K562 (cell line): ENCODE measurements around the gene GLB1L3. TPM values are rescaled to one million over a fixed set of nuclear protein-coding genes. Genes with fewer than 3 reads are reported as not detected.

Source experiments
- ATAC-seq: fragments of 200-7000 bp; cut with Tn5 transposase; 3 replicates; pipeline ENCODE4 v1.9.1; 2020; ENCODE audit warnings: moderate library complexity
- BruUV-seq: library from RNA; stranded (reverse); fragments of 400-500 nt; replicated peaks from 2 replicates; lab custom pipeline; 2021; lab: Mats Ljungman, UMichigan
- CTCF ChIA-PET: fragments of 300-600 bp; formaldehyde crosslinking; extraction: SDS; loops from one replicate; lab custom pipeline; 2021; ENCODE audit warnings: low intra/inter-chr PET ratio; lab: Yijun Ruan, JAX
- POLR2A ChIA-PET: fragments of 300-600, 350-650 bp; sonication (Branson Sonifier 250); formaldehyde crosslinking; extraction: SDS; loops from one replicate; lab custom pipeline; 2021; ENCODE audit warnings: antibody characterized with exemption, inconsistent platforms; lab: Yijun Ruan, JAX
- DNase-seq, 4 experiments: peaks; one replicate each; pipeline versions ENCODE4 v3.0.0 to v3.0.0-alpha.2; 2011 to 2018; ENCODE audit warnings: low spot score in 3 of 4, mixed read lengths in 3 of 4; ENCODE audit errors: extremely low read depth in 1 of 4
- FAIRE-seq: peaks from 2 replicates; lab custom pipeline; 2011; peaks lifted over from hg19 to GRCh38; lab: Jason Lieb, UNC
- H2AFZ ChIP-seq: 2 replicates; pipeline ENCODE4 v1.6.0; 2011; ENCODE audit warnings: low read depth, low read length, control low read depth, inconsistent platforms
- H3K27ac ChIP-seq: fragments of 200-600 bp; 3 replicates; pipeline ENCODE4 v1.8.0; 2011; ENCODE audit warnings: low read depth, mild to moderate bottlenecking, control low read depth, inconsistent platforms, low read length, moderate library complexity, mixed read lengths; ENCODE audit errors: extremely low read depth
- H3K27me3 ChIP-seq, 2 experiments: fragments of 300-600 bp in 1 of 2; 2 replicates in 1 of 2; 3 replicates in 1 of 2; pipeline versions ENCODE4 v1.6.0 to v1.8.0; 2011; ENCODE audit warnings: inconsistent platforms in 2 of 2, low read length in 2 of 2, mild to moderate bottlenecking in 1 of 2, mixed read lengths in 1 of 2, moderate library complexity in 1 of 2; ENCODE audit not compliant: control insufficient read depth in 2 of 2, insufficient read depth in 2 of 2
- H3K36me3 ChIP-seq: fragments of 300-600 bp; 3 replicates; pipeline ENCODE4 v1.8.0; 2011; ENCODE audit warnings: mild to moderate bottlenecking, low read length, inconsistent platforms; ENCODE audit not compliant: control insufficient read depth, insufficient read depth
- H3K4me1 ChIP-seq, 2 experiments: fragments of 200-600 bp in 1 of 2; replicated peaks in 1 of 2; 2 replicates in 1 of 2; 3 replicates in 1 of 2; pipeline versions ENCODE4 v1.5.1 to v1.8.0; 2011; ENCODE audit warnings: inconsistent platforms in 2 of 2, low read length in 2 of 2, mild to moderate bottlenecking in 1 of 2, mixed read lengths in 1 of 2, moderate library complexity in 1 of 2; ENCODE audit not compliant: control insufficient read depth in 2 of 2, insufficient read depth in 2 of 2
- H3K4me2 ChIP-seq: 2 replicates; pipeline ENCODE4 v1.6.1; 2011; ENCODE audit warnings: low read length, control low read depth, inconsistent platforms, mixed read lengths; ENCODE audit not compliant: insufficient read depth
- H3K4me3 ChIP-seq: fragments of 200-600 bp; sonication (generic), shearing (Covaris generic); 2 replicates; pipeline ENCODE4 v1.5.1; 2016; ENCODE audit warnings: control low read depth, inconsistent platforms
- H3K79me2 ChIP-seq: fragments of 200-600 bp; 3 replicates; pipeline ENCODE4 v1.8.0; 2011; ENCODE audit warnings: low read length, inconsistent platforms; ENCODE audit not compliant: control insufficient read depth, insufficient read depth
- H3K9ac ChIP-seq, 2 experiments: 2 replicates each; pipeline versions ENCODE4 v1.6.0 to v1.6.1; 2011; ENCODE audit warnings: low read depth in 2 of 2, low read length in 2 of 2, control low read depth in 1 of 2, inconsistent platforms in 1 of 2, mild to moderate bottlenecking in 1 of 2, mixed read lengths in 1 of 2; ENCODE audit not compliant: insufficient read depth in 1 of 2
- H3K9me1 ChIP-seq: one replicate; pipeline ENCODE4 v1.6.0; 2011; ENCODE audit warnings: inconsistent platforms, mild to moderate bottlenecking, low read length, moderate library complexity; ENCODE audit not compliant: control insufficient read depth, insufficient read depth
- H3K9me3 ChIP-seq: replicated peaks from 2 replicates; pipeline ENCODE4 v1.5.1; 2011; ENCODE audit warnings: low read depth, low read length, inconsistent platforms; ENCODE audit not compliant: control insufficient read depth, insufficient read depth
- H4K20me1 ChIP-seq: replicated peaks from 2 replicates; pipeline ENCODE4 v1.6.1; 2011; ENCODE audit warnings: low read length, inconsistent platforms, mixed read lengths; ENCODE audit not compliant: control insufficient read depth, insufficient read depth
- EZH2 ChIP-seq: IDR thresholded peaks from 2 replicates; pipeline ENCODE4 v1.6.1; 2012; ENCODE audit warnings: low read depth, mild to moderate bottlenecking, inconsistent platforms, low read length, borderline replicate concordance
- FOXO4 ChIP-seq: fragments of 450-650 bp; formaldehyde crosslinking; IDR thresholded peaks from 2 replicates; pipeline ENCODE4 v1.4.0; 2020; ENCODE audit warnings: mild to moderate bottlenecking, moderate library complexity
- MAX ChIP-seq: sonication (generic); formaldehyde crosslinking; IDR thresholded peaks from 2 replicates; pipeline ENCODE4 v1.9.0; 2022; ENCODE audit warnings: mild to moderate bottlenecking, missing genetic modification reagents
- MLLT1 ChIP-seq, 2 experiments: fragments of 450-650 bp; IDR thresholded peaks; 2 replicates each; pipeline ENCODE4 v1.6.1; 2016
- MLX ChIP-seq, 2 experiments: fragments of 450-650 bp in 1 of 2; sonication (generic) in 1 of 2; formaldehyde crosslinking; conservative IDR thresholded peaks; 2 replicates each; pipeline versions ENCODE4 v1.4.0 to v1.8.1; 2020 to 2022; ENCODE audit warnings: mild to moderate bottlenecking in 1 of 2, missing genetic modification reagents in 1 of 2
- NCOA6 ChIP-seq: fragments of 450-650 bp; IDR thresholded peaks from 2 replicates; pipeline ENCODE4 v1.6.1; 2017; ENCODE audit warnings: mild to moderate bottlenecking
- NEUROD1 ChIP-seq: fragments of 150-350 bp; IDR thresholded peaks from 2 replicates; pipeline ENCODE4 v1.6.1; 2014; ENCODE audit warnings: borderline replicate concordance, low read length, low read depth; ENCODE audit not compliant: partially characterized antibody
- NFE2L1 ChIP-seq: fragments of 450-650 bp; IDR thresholded peaks from 2 replicates; pipeline ENCODE4 v1.6.1; 2016; ENCODE audit warnings: missing genetic modification characterization, low read depth, mild to moderate bottlenecking, missing compliant biosample characterization, moderate library complexity, borderline replicate concordance
- SMARCC2 ChIP-seq: fragments of 450-650 bp; IDR thresholded peaks from 2 replicates; pipeline ENCODE4 v1.6.1; 2017; ENCODE audit warnings: antibody characterized with exemption, moderate library complexity, mild to moderate bottlenecking, low read depth
- THAP12 ChIP-seq: fragments of 250-450 bp; sonication (Bioruptor Pico); IDR thresholded peaks from 2 replicates; pipeline ENCODE4 v1.9.0; 2021; ENCODE audit warnings: mild to moderate bottlenecking, inconsistent platforms
- ZKSCAN3 ChIP-seq: fragments of 250-450 bp; sonication (Bioruptor Pico); IDR thresholded peaks from 2 replicates; pipeline ENCODE4 v1.4.0; 2020
- ZNF184 ChIP-seq: sonication (generic); formaldehyde crosslinking; IDR thresholded peaks from 2 replicates; pipeline ENCODE4 v1.5.0; 2020; ENCODE audit warnings: missing genetic modification reagents
- ZNF277 ChIP-seq: fragments of 250-450 bp; sonication (Bioruptor Pico); IDR thresholded peaks from 2 replicates; pipeline ENCODE4 v1.8.0; 2022; ENCODE audit warnings: inconsistent platforms, mild to moderate bottlenecking, moderate library complexity, borderline replicate concordance
- ZNF311 ChIP-seq: fragments of 250-450 bp; sonication (Bioruptor Pico); IDR thresholded peaks from 2 replicates; pipeline ENCODE4 v1.4.0; 2020; ENCODE audit warnings: mild to moderate bottlenecking, moderate library complexity
- WGBS: fragments of 100-300 bp; shearing (Covaris generic); methylation state at CpG from one replicate; pipeline ENCODE4 v1.1.6; 2016; ENCODE audit warnings: low coverage, mixed read lengths; ENCODE audit not compliant: insufficient coverage; ENCODE audit errors: missing lambda C conversion rate; 5-methylcytosine and 5-hydroxymethylcytosine counted together
- in situ Hi-C: fragments of 300-500 bp; cut with MboI; formaldehyde crosslinking; loops from 4 replicates; pipeline ENCODE4 v1.15.0; 2018; ENCODE audit warnings: inconsistent platforms, mixed read lengths
- intact Hi-C: fragments of 100-400 bp; cut with micrococcal nuclease; formaldehyde crosslinking; loops from 2 replicates; pipeline ENCODE4 v1.14.2; 2022
- polyA plus RNA-seq, 8 experiments: library from polyadenylated mRNA; depleted of rRNA in 4 of 8; stranded (reverse) in 5 of 8; unstranded in 3 of 8; fragments of >200 nt; fragmentation: Nextera tagmentation in 2 of 8; fragmentation: Illumina TruSeq in 1 of 8; extraction: Ambion mirVana in 2 of 8; extraction: Trizol in 1 of 8; gene quantifications; 2 replicates each; pipeline versions ENCODE4 v1.2.1 to v1.2.3, GENCODE V29; 2011 to 2014; ENCODE audit warnings: inconsistent platforms in 1 of 8, missing spikeins in 1 of 8
- total RNA-seq, 7 experiments: library from RNA; depleted of rRNA in 6 of 7; stranded (reverse); fragments of >200 nt in 6 of 7; fragmentation: Illumina TruSeq in 2 of 7; extraction: Trizol in 2 of 7; gene quantifications; 2 replicates each; pipeline versions ENCODE4 v1.2.1 to v1.2.3, GENCODE V29; 2011 to 2021; ENCODE audit warnings: low replicate concordance in 1 of 7

Gene GLB1L3
- total and polyA plus RNA-seq, 9 of the 15 experiments (the other 6 are each of a cell fraction or from before 2014, with no cell fraction given), result 0.18 to 3.3 (median 0.49) TPM

GRCh38 chr11:134260983-134261382 lies 15.2 kb upstream of the GLB1L3 start:
- no peak for FAIRE-seq
- 82% methylated on average over 10 of the region's 16 CpGs for WGBS
- DNase-seq, result no peak
- ChIA-PET POLR2A (no interaction called here), CTCF (no interaction called here)
- peaks cover 0 to 3% of the 10 kb centered on the region in 2 experiments; a peak in 1 of 5 replicates for H3K4me1 ChIP-seq
- H4K20me1 ChIP-seq, result no peaks in the 10 kb centered on the region
- H3K9me1 ChIP-seq, result no peaks in the 10 kb centered on the region
- TF ChIP-seq SMARCC2, result no peak
- TF ChIP-seq ZNF311, result no peak
- TF ChIP-seq NEUROD1, result no peak
- TF ChIP-seq MAX (CRISPR knock-in tag), result no peak
- TF ChIP-seq ZNF277 (CRISPR knock-in tag), result no peak
- no peak for TF ChIP-seq FOXO4
- no peak for TF ChIP-seq MLLT1 (IDR thresholded peaks at IDR 0.05)
- no peak for TF ChIP-seq NCOA6
- TF ChIP-seq ZKSCAN3 (CRISPR knock-in tag), result no peak
- TF ChIP-seq THAP12 (CRISPR knock-in tag), result no peak
- TF ChIP-seq EZH2, result no peak
- no peak for TF ChIP-seq MLX (CRISPR knock-in tag; conservative IDR thresholded peaks at IDR 0.05)
- TF ChIP-seq ZNF184 (CRISPR knock-in tag), result no peak
- TF ChIP-seq NFE2L1 (tag), result no peak
- no peak overlapping the region for H2AFZ ChIP-seq
- no peak overlapping the region for H3K4me2 ChIP-seq
- no peak for ATAC-seq
- no peaks in the 10 kb centered on the region for H3K27me3 ChIP-seq
- H3K9me3 ChIP-seq, result no peaks in the 10 kb centered on the region
- H3K79me2 ChIP-seq, result no peaks in the 10 kb centered on the region
- peaks cover 64% of the 10 kb centered on the region for H3K36me3 ChIP-seq
- H3K4me3 ChIP-seq, result no peak overlapping the region
- no peak overlapping the region for H3K27ac ChIP-seq
- peak overlapping the region in 1 of 2 experiments; percentile 1; a peak in 1 of 4 replicates for H3K9ac ChIP-seq
- no TSS peak for BruUV-seq
- in situ Hi-C loops (no loop called here), intact Hi-C loops (no loop called here)
